MM.1S (cell line): ENCODE data around the gene DCPS.
"Not testable (repeated sequence)": the region's sequence is repeated elsewhere in the genome, so short reads cannot be mapped to it uniquely, and the experiment has no call there.

Experiments
- EZH2 ChIP-seq: fragments of 300-600 bp; sonication (generic); optimal IDR thresholded peaks from 2 replicates; pipeline ENCODE3; 2017; ENCODE audit warnings: low read depth, mild to moderate bottlenecking, antibody characterized with exemption, low read length, mixed read lengths
- TF ChIP-seq, protein P1 (sequence below): fragments of 300-600 bp; sonication (generic); IDR thresholded peaks from 2 replicates; pipeline ENCODE4 v1.5.1; 2016; ENCODE audit warnings: antibody characterized with exemption, low read length, mixed read lengths

DNA sequence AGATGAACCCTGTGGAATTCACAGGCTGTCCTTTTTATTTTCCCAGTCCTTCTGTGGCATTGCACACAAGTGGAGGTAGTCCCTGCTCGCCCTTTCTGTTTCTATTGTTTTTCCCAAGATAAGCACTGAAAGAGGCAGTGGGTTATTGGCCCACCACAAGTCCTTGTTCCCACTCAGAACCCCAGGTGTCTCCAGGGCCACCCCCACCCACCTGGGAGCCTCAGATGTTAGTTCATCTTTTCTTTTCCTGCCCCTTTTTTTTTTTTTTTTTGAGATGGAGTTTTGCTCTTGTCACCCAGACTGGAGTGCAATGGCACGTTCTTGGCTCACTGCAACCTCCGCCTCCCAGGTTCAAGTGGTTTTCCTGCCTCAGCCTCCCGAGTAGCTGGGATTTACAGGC, 4.9 kb downstream of the DCPS start:
- TF ChIP-seq, protein P1, sequence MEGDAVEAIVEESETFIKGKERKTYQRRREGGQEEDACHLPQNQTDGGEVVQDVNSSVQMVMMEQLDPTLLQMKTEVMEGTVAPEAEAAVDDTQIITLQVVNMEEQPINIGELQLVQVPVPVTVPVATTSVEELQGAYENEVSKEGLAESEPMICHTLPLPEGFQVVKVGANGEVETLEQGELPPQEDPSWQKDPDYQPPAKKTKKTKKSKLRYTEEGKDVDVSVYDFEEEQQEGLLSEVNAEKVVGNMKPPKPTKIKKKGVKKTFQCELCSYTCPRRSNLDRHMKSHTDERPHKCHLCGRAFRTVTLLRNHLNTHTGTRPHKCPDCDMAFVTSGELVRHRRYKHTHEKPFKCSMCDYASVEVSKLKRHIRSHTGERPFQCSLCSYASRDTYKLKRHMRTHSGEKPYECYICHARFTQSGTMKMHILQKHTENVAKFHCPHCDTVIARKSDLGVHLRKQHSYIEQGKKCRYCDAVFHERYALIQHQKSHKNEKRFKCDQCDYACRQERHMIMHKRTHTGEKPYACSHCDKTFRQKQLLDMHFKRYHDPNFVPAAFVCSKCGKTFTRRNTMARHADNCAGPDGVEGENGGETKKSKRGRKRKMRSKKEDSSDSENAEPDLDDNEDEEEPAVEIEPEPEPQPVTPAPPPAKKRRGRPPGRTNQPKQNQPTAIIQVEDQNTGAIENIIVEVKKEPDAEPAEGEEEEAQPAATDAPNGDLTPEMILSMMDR = not testable (repeated sequence)
- not testable (repeated sequence) for TF ChIP-seq EZH2
